Measurements from ENCODE around the gene C6orf120.

The C6orf120 gene

GRCh38 chr6:169720207-169720855 is 18.4 kb downstream of the C6orf120 start:
- POLR2A ChIA-PET (ENCODE audit: low non-redundant PET): no interaction called here
- TF ChIP-seq CTCF (conservative IDR thresholded peaks at IDR 0.05; ENCODE audit: low read depth): no peak
- DNase-seq (ENCODE audit: low spot score): no peak
- CTCF ChIA-PET: interaction anchor here (0.6 to 0.7 kb wide), 2 partner anchors 11 to 34 kb away, joined by 4 read pairs; no protein-coding TSS in a partner anchor
- no peak overlapping the region for H3K27ac ChIP-seq

- ChIA-PET POLR2A (ENCODE audit: low non-redundant PET) (no interaction called here), CTCF (interaction anchor here (0.8 to 0.9 kb wide), 2 partner anchors 21 to 766 kb away, joined by 3 to 5 read pairs; partner anchors contain the start of genes C6orf120 and WDR27)
- peak overlapping the region; percentile 83 for H3K27ac ChIP-seq
- DNase-seq (ENCODE audit: low spot score): peak; percentile 71
- TF ChIP-seq CTCF (conservative IDR thresholded peaks at IDR 0.05; ENCODE audit: low read depth): no peak
These were observed 20.7 kb downstream of the C6orf120 start for GRCh38 chr6:169722362-169723199.

GRCh38 chr6:169723200-169723909 is 21.4 kb downstream of the C6orf120 start:
- no peak for TF ChIP-seq CTCF (conservative IDR thresholded peaks at IDR 0.05; ENCODE audit: low read depth)
- ChIA-PET CTCF (no interaction called here), POLR2A (ENCODE audit: low non-redundant PET) (no interaction called here)
- peak overlapping the region; percentile 83 for H3K27ac ChIP-seq
- DNase-seq (ENCODE audit: low spot score): peak; percentile 23

GRCh38 chr6:169723991-169724493 is 22.1 kb downstream of the C6orf120 start:
- peak; percentile 26 for DNase-seq (ENCODE audit: low spot score)
- no peak for TF ChIP-seq CTCF (conservative IDR thresholded peaks at IDR 0.05; ENCODE audit: low read depth)
- CTCF ChIA-PET: no interaction called here
- POLR2A ChIA-PET (ENCODE audit: low non-redundant PET): no interaction called here
- peak overlapping the region; percentile 83 for H3K27ac ChIP-seq

- peak; percentile 19 for DNase-seq (ENCODE audit: low spot score)
- CTCF ChIA-PET: no interaction called here
- peak within 1 kb of the TSS; percentile 83 for H3K27ac ChIP-seq
- no peak for TF ChIP-seq CTCF (conservative IDR thresholded peaks at IDR 0.05; ENCODE audit: low read depth)
- POLR2A ChIA-PET (ENCODE audit: low non-redundant PET): no interaction called here
These were observed 22.7 kb downstream of the C6orf120 start, which contains the start of gene PHF10 for GRCh38 chr6:169724494-169725124. Gene PHF10, minus strand, starts transcription at chr6:169724500. Its CDS starts 569 bp downstream, at chr6:169723931.

Measured in RWPE1 (cell line).